ENCODE measurements around the gene RAD18. TPM values are rescaled to one million over a fixed set of nuclear protein-coding genes. Genes with fewer than 3 reads are reported as not detected.

Gene RAD18
- polyA plus RNA-seq, 1 of the 3 experiments (the other 2 are of a cell fraction) = 5.7 TPM

DNA sequence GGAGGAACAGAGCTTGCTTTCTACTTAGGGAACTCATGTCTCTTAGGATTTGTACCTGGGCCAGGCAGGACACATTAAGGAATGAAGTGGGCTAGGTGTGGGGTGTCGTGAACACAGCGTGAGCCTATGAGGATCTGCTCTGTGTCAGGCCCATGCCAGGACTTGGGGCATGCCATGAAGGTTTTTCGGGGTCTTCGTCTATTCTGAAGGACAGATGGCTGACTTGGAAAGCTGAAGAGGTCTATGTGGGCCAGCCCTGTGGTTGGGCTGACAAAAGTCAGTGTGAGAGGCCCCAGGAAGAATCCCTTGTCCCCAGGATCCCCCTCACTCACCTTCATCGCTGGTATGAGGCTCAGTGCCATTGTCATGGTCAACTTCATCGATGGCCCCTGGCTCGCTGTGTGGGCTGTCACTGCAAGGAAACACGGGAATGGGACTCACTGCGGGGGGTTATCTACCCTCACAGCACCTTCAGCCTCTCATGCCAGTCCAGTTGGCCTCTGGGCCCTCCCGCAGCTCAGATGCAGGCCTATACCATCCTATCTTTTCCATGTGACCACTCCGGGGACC is 46.8 kb upstream of the RAD18 start:
- Histone ChIP-seq H3K79me2 (ENCODE audit: insufficient read depth) (no peaks in the 10 kb centered on the region), H4K20me1 (ENCODE audit: insufficient read depth) (no peaks in the 10 kb centered on the region), H3K4me2 (no peak overlapping the region), H3F3A (replicated peaks; ENCODE audit: insufficient read depth) (no peaks in the 10 kb centered on the region), H3K9me3 (no peaks in the 10 kb centered on the region), H3K27ac (ENCODE audit: low read depth in 2 of 2, low read length in 1 of 2) (no peak overlapping the region), H2AFZ (ENCODE audit: low read depth) (no peak overlapping the region), H3K9me2 (no peaks in the 10 kb centered on the region), H3K4me1 (ENCODE audit: control insufficient read depth in 1 of 2, insufficient read depth in 2 of 2, low read depth in 1 of 2, low read length in 1 of 2) (no peaks in the 10 kb centered on the region; a peak in 1 of 4 replicates), H3K4me3 (ENCODE audit: low read depth in 2 of 2, low read length in 1 of 2) (no peak overlapping the region), H3K36me3 (replicated peaks in 1 of 2; ENCODE audit: control insufficient read depth in 1 of 2, insufficient read depth in 2 of 2, low read length in 1 of 2) (no peaks in the 10 kb centered on the region), H3K9ac (no peak overlapping the region), H3K27me3 (ENCODE audit: insufficient read depth) (no peaks in the 10 kb centered on the region)
- TF ChIP-seq RCOR1 (IDR thresholded peaks at IDR 0.05; ENCODE audit: low read length) (no peak), FOXM1 (IDR thresholded peaks at IDR 0.05; ENCODE audit: low read depth) (no peak), ELF1 (IDR thresholded peaks at IDR 0.05) (no peak), GATA2 (CRISPR knock-in tag; IDR thresholded peaks at IDR 0.05) (no peak), TCF12 (IDR thresholded peaks at IDR 0.05) (no peak), SMC3 (IDR thresholded peaks at IDR 0.05; ENCODE audit: low read depth, low read length) (no peak), TEAD4 (IDR thresholded peaks at IDR 0.05; ENCODE audit: borderline replicate concordance, insufficient read depth) (no peak), POLR2AphosphoS5 (IDR thresholded peaks at IDR 0.05; ENCODE audit: low read depth, low read length) (no peak), EZH2phosphoT487 (IDR thresholded peaks at IDR 0.05; ENCODE audit: borderline replicate concordance, low read depth) (no peak), MXI1 (IDR thresholded peaks at IDR 0.05; ENCODE audit: low read depth, low read length) (no peak), JUND (IDR thresholded peaks at IDR 0.05) (no peak)
- TF ChIP-seq, protein P1, sequence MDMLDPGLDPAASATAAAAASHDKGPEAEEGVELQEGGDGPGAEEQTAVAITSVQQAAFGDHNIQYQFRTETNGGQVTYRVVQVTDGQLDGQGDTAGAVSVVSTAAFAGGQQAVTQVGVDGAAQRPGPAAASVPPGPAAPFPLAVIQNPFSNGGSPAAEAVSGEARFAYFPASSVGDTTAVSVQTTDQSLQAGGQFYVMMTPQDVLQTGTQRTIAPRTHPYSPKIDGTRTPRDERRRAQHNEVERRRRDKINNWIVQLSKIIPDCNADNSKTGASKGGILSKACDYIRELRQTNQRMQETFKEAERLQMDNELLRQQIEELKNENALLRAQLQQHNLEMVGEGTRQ (IDR thresholded peaks at IDR 0.05; ENCODE audit: borderline replicate concordance, low read depth, low read length) = no peak
- TF ChIP-seq, protein P2, sequence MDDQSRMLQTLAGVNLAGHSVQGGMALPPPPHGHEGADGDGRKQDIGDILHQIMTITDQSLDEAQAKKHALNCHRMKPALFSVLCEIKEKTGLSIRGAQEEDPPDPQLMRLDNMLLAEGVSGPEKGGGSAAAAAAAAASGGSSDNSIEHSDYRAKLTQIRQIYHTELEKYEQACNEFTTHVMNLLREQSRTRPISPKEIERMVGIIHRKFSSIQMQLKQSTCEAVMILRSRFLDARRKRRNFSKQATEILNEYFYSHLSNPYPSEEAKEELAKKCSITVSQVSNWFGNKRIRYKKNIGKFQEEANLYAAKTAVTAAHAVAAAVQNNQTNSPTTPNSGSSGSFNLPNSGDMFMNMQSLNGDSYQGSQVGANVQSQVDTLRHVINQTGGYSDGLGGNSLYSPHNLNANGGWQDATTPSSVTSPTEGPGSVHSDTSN (IDR thresholded peaks at IDR 0.05) = no peak
- TF ChIP-seq, protein P3, sequence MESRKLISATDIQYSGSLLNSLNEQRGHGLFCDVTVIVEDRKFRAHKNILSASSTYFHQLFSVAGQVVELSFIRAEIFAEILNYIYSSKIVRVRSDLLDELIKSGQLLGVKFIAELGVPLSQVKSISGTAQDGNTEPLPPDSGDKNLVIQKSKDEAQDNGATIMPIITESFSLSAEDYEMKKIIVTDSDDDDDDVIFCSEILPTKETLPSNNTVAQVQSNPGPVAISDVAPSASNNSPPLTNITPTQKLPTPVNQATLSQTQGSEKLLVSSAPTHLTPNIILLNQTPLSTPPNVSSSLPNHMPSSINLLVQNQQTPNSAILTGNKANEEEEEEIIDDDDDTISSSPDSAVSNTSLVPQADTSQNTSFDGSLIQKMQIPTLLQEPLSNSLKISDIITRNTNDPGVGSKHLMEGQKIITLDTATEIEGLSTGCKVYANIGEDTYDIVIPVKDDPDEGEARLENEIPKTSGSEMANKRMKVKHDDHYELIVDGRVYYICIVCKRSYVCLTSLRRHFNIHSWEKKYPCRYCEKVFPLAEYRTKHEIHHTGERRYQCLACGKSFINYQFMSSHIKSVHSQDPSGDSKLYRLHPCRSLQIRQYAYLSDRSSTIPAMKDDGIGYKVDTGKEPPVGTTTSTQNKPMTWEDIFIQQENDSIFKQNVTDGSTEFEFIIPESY (IDR thresholded peaks at IDR 0.05; ENCODE audit: borderline replicate concordance, low read depth) = no peak
- TF ChIP-seq, protein P4, sequence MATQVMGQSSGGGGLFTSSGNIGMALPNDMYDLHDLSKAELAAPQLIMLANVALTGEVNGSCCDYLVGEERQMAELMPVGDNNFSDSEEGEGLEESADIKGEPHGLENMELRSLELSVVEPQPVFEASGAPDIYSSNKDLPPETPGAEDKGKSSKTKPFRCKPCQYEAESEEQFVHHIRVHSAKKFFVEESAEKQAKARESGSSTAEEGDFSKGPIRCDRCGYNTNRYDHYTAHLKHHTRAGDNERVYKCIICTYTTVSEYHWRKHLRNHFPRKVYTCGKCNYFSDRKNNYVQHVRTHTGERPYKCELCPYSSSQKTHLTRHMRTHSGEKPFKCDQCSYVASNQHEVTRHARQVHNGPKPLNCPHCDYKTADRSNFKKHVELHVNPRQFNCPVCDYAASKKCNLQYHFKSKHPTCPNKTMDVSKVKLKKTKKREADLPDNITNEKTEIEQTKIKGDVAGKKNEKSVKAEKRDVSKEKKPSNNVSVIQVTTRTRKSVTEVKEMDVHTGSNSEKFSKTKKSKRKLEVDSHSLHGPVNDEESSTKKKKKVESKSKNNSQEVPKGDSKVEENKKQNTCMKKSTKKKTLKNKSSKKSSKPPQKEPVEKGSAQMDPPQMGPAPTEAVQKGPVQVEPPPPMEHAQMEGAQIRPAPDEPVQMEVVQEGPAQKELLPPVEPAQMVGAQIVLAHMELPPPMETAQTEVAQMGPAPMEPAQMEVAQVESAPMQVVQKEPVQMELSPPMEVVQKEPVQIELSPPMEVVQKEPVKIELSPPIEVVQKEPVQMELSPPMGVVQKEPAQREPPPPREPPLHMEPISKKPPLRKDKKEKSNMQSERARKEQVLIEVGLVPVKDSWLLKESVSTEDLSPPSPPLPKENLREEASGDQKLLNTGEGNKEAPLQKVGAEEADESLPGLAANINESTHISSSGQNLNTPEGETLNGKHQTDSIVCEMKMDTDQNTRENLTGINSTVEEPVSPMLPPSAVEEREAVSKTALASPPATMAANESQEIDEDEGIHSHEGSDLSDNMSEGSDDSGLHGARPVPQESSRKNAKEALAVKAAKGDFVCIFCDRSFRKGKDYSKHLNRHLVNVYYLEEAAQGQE (IDR thresholded peaks at IDR 0.05; ENCODE audit: low read depth, low read length) = no peak
- TF ChIP-seq, protein P5, sequence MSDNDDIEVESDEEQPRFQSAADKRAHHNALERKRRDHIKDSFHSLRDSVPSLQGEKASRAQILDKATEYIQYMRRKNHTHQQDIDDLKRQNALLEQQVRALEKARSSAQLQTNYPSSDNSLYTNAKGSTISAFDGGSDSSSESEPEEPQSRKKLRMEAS (IDR thresholded peaks at IDR 0.05; ENCODE audit: low read depth) = no peak
- TF ChIP-seq, protein P6, sequence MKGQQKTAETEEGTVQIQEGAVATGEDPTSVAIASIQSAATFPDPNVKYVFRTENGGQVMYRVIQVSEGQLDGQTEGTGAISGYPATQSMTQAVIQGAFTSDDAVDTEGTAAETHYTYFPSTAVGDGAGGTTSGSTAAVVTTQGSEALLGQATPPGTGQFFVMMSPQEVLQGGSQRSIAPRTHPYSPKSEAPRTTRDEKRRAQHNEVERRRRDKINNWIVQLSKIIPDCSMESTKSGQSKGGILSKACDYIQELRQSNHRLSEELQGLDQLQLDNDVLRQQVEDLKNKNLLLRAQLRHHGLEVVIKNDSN (IDR thresholded peaks at IDR 0.05; ENCODE audit: borderline replicate concordance, low read depth) = no peak
- TF ChIP-seq, protein P7, sequence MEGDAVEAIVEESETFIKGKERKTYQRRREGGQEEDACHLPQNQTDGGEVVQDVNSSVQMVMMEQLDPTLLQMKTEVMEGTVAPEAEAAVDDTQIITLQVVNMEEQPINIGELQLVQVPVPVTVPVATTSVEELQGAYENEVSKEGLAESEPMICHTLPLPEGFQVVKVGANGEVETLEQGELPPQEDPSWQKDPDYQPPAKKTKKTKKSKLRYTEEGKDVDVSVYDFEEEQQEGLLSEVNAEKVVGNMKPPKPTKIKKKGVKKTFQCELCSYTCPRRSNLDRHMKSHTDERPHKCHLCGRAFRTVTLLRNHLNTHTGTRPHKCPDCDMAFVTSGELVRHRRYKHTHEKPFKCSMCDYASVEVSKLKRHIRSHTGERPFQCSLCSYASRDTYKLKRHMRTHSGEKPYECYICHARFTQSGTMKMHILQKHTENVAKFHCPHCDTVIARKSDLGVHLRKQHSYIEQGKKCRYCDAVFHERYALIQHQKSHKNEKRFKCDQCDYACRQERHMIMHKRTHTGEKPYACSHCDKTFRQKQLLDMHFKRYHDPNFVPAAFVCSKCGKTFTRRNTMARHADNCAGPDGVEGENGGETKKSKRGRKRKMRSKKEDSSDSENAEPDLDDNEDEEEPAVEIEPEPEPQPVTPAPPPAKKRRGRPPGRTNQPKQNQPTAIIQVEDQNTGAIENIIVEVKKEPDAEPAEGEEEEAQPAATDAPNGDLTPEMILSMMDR (IDR thresholded peaks at IDR 0.05) = no peak
- ChIA-PET CTCF (interaction anchor here (2.0 to 4.1 kb wide), 2 partner anchors 21 to 293 kb away, joined by 7 to 16 read pairs; no protein-coding TSS in a partner anchor), POLR2A (no interaction called here)
- DNase-seq = no peak
- 73% methylated on average over 11 of the region's 11 CpGs for WGBS (ENCODE audit: low lambda C conversion rate)

Measured in SK-N-SH (cell line).